Measurements from ENCODE around the gene RFPL3. TPM values are rescaled to one million over a fixed set of nuclear protein-coding genes. Genes with fewer than 3 reads are reported as not detected.

RFPL3 gene
- total and polyA plus RNA-seq, 2 of the 13 experiments (the other 11 are each of a cell fraction or from before 2014, with no cell fraction given) = not detected

DNA sequence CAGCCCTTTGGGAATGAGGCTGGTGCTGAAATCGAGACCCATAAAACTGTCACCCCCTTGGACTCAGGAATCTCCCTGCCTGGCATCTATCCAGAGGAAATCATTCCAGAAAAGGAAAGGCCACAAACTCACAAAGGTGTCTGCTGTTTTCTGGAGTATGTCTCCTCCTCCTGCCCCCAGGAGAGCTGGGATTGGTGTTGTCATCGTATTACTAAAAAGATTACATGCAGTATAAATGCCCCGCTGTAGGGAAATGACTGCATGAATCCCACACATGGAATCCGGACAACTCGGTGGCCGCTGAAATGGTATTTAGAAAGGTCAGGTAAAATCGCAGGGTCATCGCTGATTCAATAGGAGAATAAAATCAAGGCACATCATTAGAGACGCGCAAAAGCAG, 18.9 kb upstream of the RFPL3 start (continued):
- TF ChIP-seq, protein P1, sequence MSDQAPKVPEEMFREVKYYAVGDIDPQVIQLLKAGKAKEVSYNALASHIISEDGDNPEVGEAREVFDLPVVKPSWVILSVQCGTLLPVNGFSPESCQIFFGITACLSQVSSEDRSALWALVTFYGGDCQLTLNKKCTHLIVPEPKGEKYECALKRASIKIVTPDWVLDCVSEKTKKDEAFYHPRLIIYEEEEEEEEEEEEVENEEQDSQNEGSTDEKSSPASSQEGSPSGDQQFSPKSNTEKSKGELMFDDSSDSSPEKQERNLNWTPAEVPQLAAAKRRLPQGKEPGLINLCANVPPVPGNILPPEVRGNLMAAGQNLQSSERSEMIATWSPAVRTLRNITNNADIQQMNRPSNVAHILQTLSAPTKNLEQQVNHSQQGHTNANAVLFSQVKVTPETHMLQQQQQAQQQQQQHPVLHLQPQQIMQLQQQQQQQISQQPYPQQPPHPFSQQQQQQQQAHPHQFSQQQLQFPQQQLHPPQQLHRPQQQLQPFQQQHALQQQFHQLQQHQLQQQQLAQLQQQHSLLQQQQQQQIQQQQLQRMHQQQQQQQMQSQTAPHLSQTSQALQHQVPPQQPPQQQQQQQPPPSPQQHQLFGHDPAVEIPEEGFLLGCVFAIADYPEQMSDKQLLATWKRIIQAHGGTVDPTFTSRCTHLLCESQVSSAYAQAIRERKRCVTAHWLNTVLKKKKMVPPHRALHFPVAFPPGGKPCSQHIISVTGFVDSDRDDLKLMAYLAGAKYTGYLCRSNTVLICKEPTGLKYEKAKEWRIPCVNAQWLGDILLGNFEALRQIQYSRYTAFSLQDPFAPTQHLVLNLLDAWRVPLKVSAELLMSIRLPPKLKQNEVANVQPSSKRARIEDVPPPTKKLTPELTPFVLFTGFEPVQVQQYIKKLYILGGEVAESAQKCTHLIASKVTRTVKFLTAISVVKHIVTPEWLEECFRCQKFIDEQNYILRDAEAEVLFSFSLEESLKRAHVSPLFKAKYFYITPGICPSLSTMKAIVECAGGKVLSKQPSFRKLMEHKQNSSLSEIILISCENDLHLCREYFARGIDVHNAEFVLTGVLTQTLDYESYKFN (CRISPR knock-in tag; conservative IDR thresholded peaks at IDR 0.05) = no peak
- no peak for TF ChIP-seq ZBTB2 (CRISPR knock-in tag; IDR thresholded peaks at IDR 0.05; ENCODE audit: low read depth)

DNA sequence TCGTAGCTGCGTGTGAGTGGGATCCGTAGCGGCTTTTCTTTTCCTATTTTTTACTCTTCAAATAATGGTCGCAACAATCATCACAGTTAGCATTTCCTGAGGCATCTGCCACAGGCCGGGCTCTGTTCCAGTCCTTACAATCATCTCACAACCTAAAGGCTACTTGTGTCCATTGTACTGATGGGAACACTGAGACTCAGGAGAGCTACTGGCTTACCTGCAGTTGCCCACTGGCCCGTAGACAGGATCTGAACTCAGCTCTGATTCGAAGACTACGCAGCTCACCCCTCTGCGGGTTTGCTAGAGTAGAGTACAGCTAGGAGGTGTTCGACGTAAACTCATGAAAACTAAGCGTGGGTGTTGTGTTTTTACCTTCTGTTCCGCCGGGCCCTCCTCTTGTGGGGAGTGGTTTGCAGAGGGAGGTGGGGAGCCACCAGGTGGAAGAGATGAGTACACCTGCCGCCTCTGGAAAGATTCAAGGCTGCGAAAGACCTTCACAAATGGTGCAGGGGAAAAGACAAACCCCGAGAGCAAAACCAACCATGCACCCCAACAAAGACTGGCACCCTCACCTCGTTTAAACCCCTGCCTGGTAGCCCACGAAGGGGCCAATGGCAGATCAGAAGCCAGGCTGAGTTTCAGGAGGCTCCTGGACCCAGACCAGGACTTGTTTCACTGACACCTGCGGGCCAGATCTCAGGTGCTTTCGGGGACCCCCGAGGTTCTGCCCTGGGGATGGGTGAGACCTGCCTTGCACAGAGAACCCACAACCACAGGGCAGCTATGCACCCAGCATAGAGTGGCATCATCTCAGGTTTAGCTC, 18.3 kb upstream of the RFPL3 start:
- CTCF ChIA-PET (ENCODE audit: low intra/inter-chr PET ratio, low total read pairs) = no interaction called here
- ATAC-seq (no peak), DNase-seq (ENCODE audit: low spot score) (no peak), FAIRE-seq (no peak)
- Histone ChIP-seq H2AFZ (ENCODE audit: low read length) (no peak overlapping the region), H3K27me3 (ENCODE audit: control insufficient read depth in 1 of 2, insufficient read depth in 2 of 2, low read length in 2 of 2) (peaks cover 3 to 20% of the 10 kb centered on the region in 2 experiments; a peak in 3 of 5 replicates), H3K36me3 (replicated peaks in 1 of 2; ENCODE audit: control insufficient read depth in 1 of 2, insufficient read depth in 2 of 2, low read length in 2 of 2) (no peaks in the 10 kb centered on the region), H4K20me1 (ENCODE audit: insufficient read depth, low read length) (no peaks in the 10 kb centered on the region), H3K79me2 (ENCODE audit: insufficient read depth, low read length) (no peaks in the 10 kb centered on the region), H3K4me3 (replicated peaks in 1 of 3; ENCODE audit: insufficient read depth in 1 of 3, low read depth in 2 of 3, low read length in 3 of 3) (no peak overlapping the region), H3K9ac (ENCODE audit: insufficient read depth, low read depth, low read length) (no peak overlapping the region), H3K27ac (ENCODE audit: extremely low read length, insufficient read depth, low read length) (no peak overlapping the region), H3K4me1 (ENCODE audit: insufficient read depth, low read length) (peaks cover 6% of the 10 kb centered on the region; the same call in 1 of the 2 replicates), H3K4me2 (ENCODE audit: low read depth, low read length) (no peak overlapping the region), H3K9me3 (ENCODE audit: low read length) (no peaks in the 10 kb centered on the region)
- in situ Hi-C loops (cut with HindIII; ENCODE audit: extremely low pct_ligation_motif_present, low pct_unique_long_range_greater_than_20kb) (no loop called here), intact Hi-C loops (cut with micrococcal nuclease; ENCODE audit: unreplicated experiment) (no loop called here)
- WGBS (ENCODE audit: low lambda C conversion rate) = 78% methylated on average over 20 of the region's 23 CpGs
- TF ChIP-seq ZNF629 (CRISPR knock-in tag; conservative IDR thresholded peaks at IDR 0.05) (peak; percentile 51; the same call in 1 of the 2 replicates), HINFP (CRISPR knock-in tag; IDR thresholded peaks at IDR 0.05; ENCODE audit: low read depth) (no peak)
- POLR2A ChIA-PET = no interaction called here
- BruUV-seq (replicated peaks) = no TSS peak

Measured in HepG2 (cell line).